GM19239 (cell line): ENCODE results near the gene STK39.
"Not testable (repeated sequence)": the region's sequence is repeated elsewhere in the genome, so short reads cannot be mapped to it uniquely, and the experiment has no call there.

ENCODE experiments used
- DNase-seq: peaks from one replicate; pipeline ENCODE4 v3.0.0; 2011; ENCODE audit warnings: low spot score; ENCODE audit not compliant: insufficient read length
- FAIRE-seq: peaks from 2 replicates; lab custom pipeline; 2011; peaks lifted over from hg19 to GRCh38; lab: Jason Lieb, UNC

The STK39 gene

GRCh38 chr2:168143813-168144212, 103.6 kb downstream of the STK39 start:
- FAIRE-seq (no peak), DNase-seq (no peak)

- DNase-seq (no peak), FAIRE-seq (no peak)
Measured at GRCh38 chr2:168140892-168141291, 106.5 kb downstream of the STK39 start.

GRCh38 chr2:168139852-168140251, 107.5 kb downstream of the STK39 start:
- no peak for FAIRE-seq
- no peak for DNase-seq

GRCh38 chr2:168138901-168139300, 108.5 kb downstream of the STK39 start:
- no peak for DNase-seq
- FAIRE-seq: no peak

GRCh38 chr2:168138374-168138773, 109.0 kb downstream of the STK39 start:
- no peak for FAIRE-seq
- DNase-seq: no peak

- no peak for DNase-seq
Measured at GRCh38 chr2:168137510-168138180, 109.8 kb downstream of the STK39 start.

GRCh38 chr2:168136392-168136977, 110.9 kb downstream of the STK39 start:
- peak; percentile 87 for FAIRE-seq
- DNase-seq: peak; percentile 3

More at GRCh38 chr2:168137510-168138180, 109.8 kb downstream of the STK39 start:
- no peak for FAIRE-seq

- FAIRE-seq (no peak), DNase-seq (no peak)
Measured at GRCh38 chr2:168135630-168136029, 111.8 kb downstream of the STK39 start.

GRCh38 chr2:168135121-168135520, 112.3 kb downstream of the STK39 start:
- FAIRE-seq: no peak
- DNase-seq: no peak

GRCh38 chr2:168134485-168134884, 112.9 kb downstream of the STK39 start:
- FAIRE-seq (no peak), DNase-seq (no peak)

GRCh38 chr2:168132389-168132788, 115.0 kb downstream of the STK39 start:
- FAIRE-seq (no peak), DNase-seq (no peak)

GRCh38 chr2:168130346-168130745, 117.0 kb downstream of the STK39 start:
- DNase-seq (no peak), FAIRE-seq (no peak)

GRCh38 chr2:168127371-168127770, 120.0 kb downstream of the STK39 start:
- no peak for FAIRE-seq

GRCh38 chr2:168122210-168122609, 125.2 kb downstream of the STK39 start:
- FAIRE-seq: not testable (repeated sequence)

More at GRCh38 chr2:168127371-168127770, 120.0 kb downstream of the STK39 start:
- DNase-seq: no peak

GRCh38 chr2:168120730-168121129, 126.7 kb downstream of the STK39 start:
- DNase-seq (no peak), FAIRE-seq (no peak)

More at GRCh38 chr2:168122210-168122609, 125.2 kb downstream of the STK39 start:
- not testable (repeated sequence) for DNase-seq

- DNase-seq: no peak
- FAIRE-seq: no peak
Measured at GRCh38 chr2:168120310-168120709, 127.1 kb downstream of the STK39 start.

- DNase-seq: peak; percentile 16
Measured at GRCh38 chr2:168119515-168120141, 127.8 kb downstream of the STK39 start.

GRCh38 chr2:168118733-168119514, 128.5 kb downstream of the STK39 start:
- peak; percentile 35 for FAIRE-seq
- peak; percentile 18 for DNase-seq

More at GRCh38 chr2:168119515-168120141, 127.8 kb downstream of the STK39 start:
- peak; percentile 75 for FAIRE-seq

GRCh38 chr2:168116448-168116847, 130.9 kb downstream of the STK39 start:
- no peak for DNase-seq
- FAIRE-seq: no peak

GRCh38 chr2:168114619-168115018, 132.8 kb downstream of the STK39 start:
- DNase-seq (no peak), FAIRE-seq (no peak)
